MCF 10A (cell line): Measurements from ENCODE around the gene OTUB2. TPM values are rescaled to one million over a fixed set of nuclear protein-coding genes. Genes with fewer than 3 reads are reported as not detected.

Source experiments
- BruUV-seq: library from RNA; stranded (reverse); fragments of 400-500 nt; replicated peaks from 2 replicates; lab custom pipeline; 2021; lab: Mats Ljungman, UMichigan
- CTCF ChIA-PET: fragments of 300-600 bp; sonication (Branson Sonifier 250); formaldehyde crosslinking; extraction: SDS; loops from one replicate; lab custom pipeline; 2021; ENCODE audit warnings: antibody characterized with exemption, inconsistent platforms; lab: Yijun Ruan, JAX
- POLR2A ChIA-PET: fragments of 300-600, 350-650 bp; sonication (Branson Sonifier 250); formaldehyde crosslinking; extraction: SDS; loops from one replicate; lab custom pipeline; 2020; ENCODE audit warnings: antibody characterized with exemption, inconsistent platforms; lab: Yijun Ruan, JAX
- DNase-seq: peaks from one replicate; pipeline ENCODE4 v3.0.0-alpha.2; 2018; ENCODE audit not compliant: unreplicated experiment
- H3K27ac Mint-ChIP-seq: one replicate; pipeline ENCODE4 v1.8.0; 2022; ENCODE audit warnings: mild to moderate bottlenecking, low read depth, mixed read lengths; ENCODE audit not compliant: unreplicated experiment
- H3K27me3 Mint-ChIP-seq: one replicate; pipeline ENCODE4 v1.8.0; 2022; ENCODE audit warnings: mixed read lengths; ENCODE audit not compliant: insufficient read depth, unreplicated experiment
- H3K36me3 Mint-ChIP-seq: one replicate; pipeline ENCODE4 v1.8.0; 2022; ENCODE audit warnings: mild to moderate bottlenecking, moderate library complexity, mixed read lengths; ENCODE audit not compliant: insufficient read depth, unreplicated experiment
- H3K4me1 Mint-ChIP-seq: one replicate; pipeline ENCODE4 v1.8.0; 2022; ENCODE audit warnings: mixed read lengths; ENCODE audit not compliant: insufficient read depth, unreplicated experiment
- H3K4me3 Mint-ChIP-seq: one replicate; pipeline ENCODE4 v1.8.0; 2022; ENCODE audit warnings: mild to moderate bottlenecking, moderate library complexity, mixed read lengths; ENCODE audit not compliant: unreplicated experiment
- H3K9me3 Mint-ChIP-seq: one replicate; pipeline ENCODE4 v1.8.0; 2022; ENCODE audit warnings: mixed read lengths; ENCODE audit not compliant: unreplicated experiment
- intact Hi-C: fragments of 100-400 bp; cut with micrococcal nuclease; formaldehyde crosslinking; loops from 2 replicates; pipeline ENCODE4 v1.14.1; 2022
- total RNA-seq: library from RNA; stranded (reverse); gene quantifications from 2 replicates; pipeline ENCODE4 v1.2.3, GENCODE V29; 2022
- TF ChIP-seq, protein P1 (sequence below): fragments of 200-600 bp; IDR thresholded peaks from one replicate; pipeline ENCODE4 v1.8.0; 2022; ENCODE audit warnings: antibody characterized with exemption, mild to moderate bottlenecking; ENCODE audit not compliant: unreplicated experiment

OTUB2 gene
- total RNA-seq, 1 experiment from 2014 or later, result 1.2 TPM

- no peak overlapping the region for H3K4me3 Mint-ChIP-seq
- no peak overlapping the region for H3K27ac Mint-ChIP-seq
- no peaks in the 10 kb centered on the region for H3K27me3 Mint-ChIP-seq
- no TSS peak for BruUV-seq
- intact Hi-C loops, result no loop called here
- ChIA-PET CTCF (interaction anchor here (0.5 to 7.1 kb wide), 6 partner anchors 13 to 142 kb away, joined by 3 to 99 read pairs (median 4); no protein-coding TSS in a partner anchor), POLR2A (no interaction called here)
- no peak for DNase-seq
- H3K4me1 Mint-ChIP-seq, result peaks cover 5% of the 10 kb centered on the region
- no peaks in the 10 kb centered on the region for H3K9me3 Mint-ChIP-seq
- peaks cover 13% of the 10 kb centered on the region for H3K36me3 Mint-ChIP-seq
- TF ChIP-seq, protein P1, sequence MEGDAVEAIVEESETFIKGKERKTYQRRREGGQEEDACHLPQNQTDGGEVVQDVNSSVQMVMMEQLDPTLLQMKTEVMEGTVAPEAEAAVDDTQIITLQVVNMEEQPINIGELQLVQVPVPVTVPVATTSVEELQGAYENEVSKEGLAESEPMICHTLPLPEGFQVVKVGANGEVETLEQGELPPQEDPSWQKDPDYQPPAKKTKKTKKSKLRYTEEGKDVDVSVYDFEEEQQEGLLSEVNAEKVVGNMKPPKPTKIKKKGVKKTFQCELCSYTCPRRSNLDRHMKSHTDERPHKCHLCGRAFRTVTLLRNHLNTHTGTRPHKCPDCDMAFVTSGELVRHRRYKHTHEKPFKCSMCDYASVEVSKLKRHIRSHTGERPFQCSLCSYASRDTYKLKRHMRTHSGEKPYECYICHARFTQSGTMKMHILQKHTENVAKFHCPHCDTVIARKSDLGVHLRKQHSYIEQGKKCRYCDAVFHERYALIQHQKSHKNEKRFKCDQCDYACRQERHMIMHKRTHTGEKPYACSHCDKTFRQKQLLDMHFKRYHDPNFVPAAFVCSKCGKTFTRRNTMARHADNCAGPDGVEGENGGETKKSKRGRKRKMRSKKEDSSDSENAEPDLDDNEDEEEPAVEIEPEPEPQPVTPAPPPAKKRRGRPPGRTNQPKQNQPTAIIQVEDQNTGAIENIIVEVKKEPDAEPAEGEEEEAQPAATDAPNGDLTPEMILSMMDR, result no peak
Measured at GRCh38 chr14:94038510-94038909, 12.4 kb downstream of the OTUB2 start.

DNA sequence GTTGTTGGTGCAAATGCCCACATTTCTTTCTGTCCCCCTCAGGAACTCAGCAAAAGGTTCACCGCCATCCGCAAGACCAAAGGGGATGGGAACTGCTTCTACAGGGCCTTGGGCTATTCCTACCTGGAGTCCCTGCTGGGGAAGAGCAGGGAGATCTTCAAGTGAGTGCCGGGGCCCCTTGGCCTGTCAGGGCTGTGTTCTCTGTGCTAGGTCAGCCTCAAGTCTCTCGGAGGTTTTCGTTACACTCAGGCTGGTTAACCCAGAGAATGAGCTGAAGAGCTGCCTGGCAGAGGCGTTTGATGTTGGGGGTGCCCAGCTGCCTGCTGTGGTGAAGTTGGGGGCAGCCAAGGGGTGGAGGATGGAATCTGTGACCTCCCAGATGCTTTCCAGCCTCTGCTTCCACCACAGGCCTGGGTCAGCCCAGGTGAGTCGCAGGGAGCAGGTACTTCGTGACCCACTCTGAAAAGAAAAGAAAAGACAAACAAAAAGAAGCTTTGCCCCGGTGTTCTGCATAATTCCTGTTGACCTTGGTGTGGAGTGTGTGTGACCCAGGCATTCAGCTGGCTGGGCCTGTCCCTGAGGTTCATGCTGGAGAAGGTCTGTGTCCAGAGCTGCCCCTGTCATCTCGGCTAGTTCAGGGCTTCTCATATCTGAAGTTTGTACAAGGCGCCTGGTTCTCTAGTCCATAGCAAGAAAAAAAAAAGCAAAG, 12.9 kb downstream of the OTUB2 start:
- no TSS peak for BruUV-seq
- CTCF ChIA-PET, result interaction anchor here (0.9 to 7.1 kb wide), 4 partner anchors 9 to 182 kb away, joined by 3 to 99 read pairs (median 14); no protein-coding TSS in a partner anchor
- Mint-ChIP-seq H3K36me3 (peaks cover 19% of the 10 kb centered on the region), H3K4me1 (peaks cover 5% of the 10 kb centered on the region), H3K27ac (no peak overlapping the region), H3K27me3 (no peaks in the 10 kb centered on the region), H3K4me3 (no peak overlapping the region), H3K9me3 (no peaks in the 10 kb centered on the region)
- intact Hi-C loops, result no loop called here
- no peak for DNase-seq
- TF ChIP-seq, protein P1, result no peak
- POLR2A ChIA-PET, result interaction anchor here (0.6 kb wide), 1 partner anchor 145 kb away, joined by 3 read pairs; no protein-coding TSS in a partner anchor

DNA sequence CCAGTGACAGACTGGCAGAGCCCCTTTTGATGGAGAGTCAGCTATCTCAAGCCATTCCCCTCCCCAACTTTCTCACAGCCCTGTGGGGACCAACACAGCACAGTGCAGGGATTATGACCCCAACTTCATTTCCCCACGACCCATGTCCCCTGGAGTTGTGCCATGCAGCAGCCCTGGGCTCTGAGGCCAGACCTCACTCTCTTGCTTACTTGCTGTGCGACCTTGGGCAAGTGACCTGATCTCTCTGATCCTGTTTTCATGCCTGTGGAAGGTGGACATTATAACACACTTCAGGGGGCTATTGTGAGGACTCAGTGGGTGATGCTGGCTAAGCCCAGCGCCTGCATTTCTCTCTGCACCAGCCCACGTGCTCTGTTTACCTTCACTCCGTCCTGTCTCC, 14.1 kb downstream of the OTUB2 start:
- peaks cover 28% of the 10 kb centered on the region for H3K36me3 Mint-ChIP-seq
- TF ChIP-seq, protein P1, result no peak
- no peak for DNase-seq
- BruUV-seq, result no TSS peak
- H3K9me3 Mint-ChIP-seq, result no peaks in the 10 kb centered on the region
- ChIA-PET CTCF (interaction anchor here (0.6 to 7.1 kb wide), 3 partner anchors 8 to 99 kb away, joined by 3 to 99 read pairs (median 4); no protein-coding TSS in a partner anchor), POLR2A (no interaction called here)
- H3K27me3 Mint-ChIP-seq, result no peaks in the 10 kb centered on the region
- no peak overlapping the region for H3K4me3 Mint-ChIP-seq
- H3K4me1 Mint-ChIP-seq, result peaks cover 5% of the 10 kb centered on the region
- intact Hi-C loops, result no loop called here
- no peak overlapping the region for H3K27ac Mint-ChIP-seq

GRCh38 chr14:94040796-94041195, 14.7 kb downstream of the OTUB2 start:
- H3K27me3 Mint-ChIP-seq, result no peaks in the 10 kb centered on the region
- H3K27ac Mint-ChIP-seq, result no peak overlapping the region
- no peaks in the 10 kb centered on the region for H3K9me3 Mint-ChIP-seq
- no TSS peak for BruUV-seq
- TF ChIP-seq, protein P1, result no peak
- H3K36me3 Mint-ChIP-seq, result peaks cover 28% of the 10 kb centered on the region
- intact Hi-C loops, result no loop called here
- no peak for DNase-seq
- H3K4me1 Mint-ChIP-seq, result peaks cover 5% of the 10 kb centered on the region
- POLR2A ChIA-PET, result no interaction called here
- no peak overlapping the region for H3K4me3 Mint-ChIP-seq
- CTCF ChIA-PET, result interaction anchor here (0.8 kb wide), 1 partner anchor 139 kb away, joined by 3 read pairs; no protein-coding TSS in a partner anchor
